ENCODE results near the gene TBXAS1. TPM values are rescaled to one million over a fixed set of nuclear protein-coding genes. Genes with fewer than 3 reads are reported as not detected.

TBXAS1 gene
- total RNA-seq, 4 donors from 2014 or later = 23.0 to 128 (median 47.3) TPM

GRCh38 chr7:139987691-139988516, 158.8 kb downstream of the TBXAS1 start:
- no peak for TF ChIP-seq CTCF (IDR thresholded peaks at IDR 0.05; ENCODE audit: low read depth)

DNA sequence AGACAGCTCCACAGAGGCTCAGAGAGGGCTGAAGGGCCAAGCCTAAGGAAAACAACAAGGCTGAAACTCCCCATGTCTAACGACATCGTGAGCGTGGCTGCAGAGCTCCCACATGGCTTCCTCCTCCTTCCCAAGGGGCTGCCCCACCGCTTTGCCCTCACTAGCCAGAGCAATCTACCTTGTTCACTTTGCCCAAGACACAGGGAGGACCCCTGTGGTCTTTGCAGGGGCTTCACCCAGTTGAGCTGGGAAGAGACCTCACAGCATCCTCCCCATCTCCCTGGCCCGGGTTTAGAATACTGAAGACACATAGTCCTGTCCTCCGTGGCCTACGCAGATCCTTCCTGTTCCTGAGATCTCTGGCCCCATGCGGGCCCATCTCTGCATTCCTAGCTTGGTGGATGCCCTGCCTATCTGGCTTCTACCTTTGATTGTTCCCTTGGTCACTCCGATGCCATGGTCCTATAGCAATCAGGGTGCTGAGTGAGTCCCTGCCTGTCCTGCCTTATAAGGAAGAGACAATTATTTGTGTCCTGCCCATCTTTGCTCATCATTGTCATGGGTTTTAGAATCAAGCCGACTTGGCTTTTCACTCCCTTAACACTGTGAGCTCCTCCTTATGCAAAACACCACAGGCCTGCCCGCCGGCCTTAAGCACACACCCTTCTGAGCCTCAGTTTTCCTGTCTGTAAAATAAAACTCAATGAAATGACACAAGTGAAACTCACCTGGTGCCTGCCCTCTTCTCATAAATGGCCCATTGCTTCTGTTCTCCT, 160.5 kb downstream of the TBXAS1 start:
- no peak for TF ChIP-seq CTCF (IDR thresholded peaks at IDR 0.05; ENCODE audit: low read depth)

DNA sequence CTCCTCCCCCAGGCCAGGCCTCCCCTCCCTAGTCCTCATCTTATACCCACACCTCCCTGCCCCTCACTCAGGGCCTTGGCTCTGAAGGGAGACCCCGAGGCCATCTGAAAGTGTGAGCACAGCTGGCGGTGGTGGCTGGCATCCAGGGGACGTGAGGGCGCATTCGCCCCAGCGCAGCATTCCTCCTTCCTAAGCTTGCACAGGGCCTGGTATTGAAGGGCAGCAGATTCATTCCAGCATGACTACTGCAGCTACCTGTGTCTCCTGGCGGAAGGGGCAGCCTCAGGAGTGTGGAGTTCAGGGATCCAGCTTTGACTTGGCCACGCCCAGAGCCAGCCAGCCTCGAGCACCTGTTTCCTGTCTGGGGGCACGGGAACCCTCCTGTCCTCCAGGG, 161.1 kb downstream of the TBXAS1 start:
- TF ChIP-seq CTCF (IDR thresholded peaks at IDR 0.05; ENCODE audit: low read depth) = no peak

DNA sequence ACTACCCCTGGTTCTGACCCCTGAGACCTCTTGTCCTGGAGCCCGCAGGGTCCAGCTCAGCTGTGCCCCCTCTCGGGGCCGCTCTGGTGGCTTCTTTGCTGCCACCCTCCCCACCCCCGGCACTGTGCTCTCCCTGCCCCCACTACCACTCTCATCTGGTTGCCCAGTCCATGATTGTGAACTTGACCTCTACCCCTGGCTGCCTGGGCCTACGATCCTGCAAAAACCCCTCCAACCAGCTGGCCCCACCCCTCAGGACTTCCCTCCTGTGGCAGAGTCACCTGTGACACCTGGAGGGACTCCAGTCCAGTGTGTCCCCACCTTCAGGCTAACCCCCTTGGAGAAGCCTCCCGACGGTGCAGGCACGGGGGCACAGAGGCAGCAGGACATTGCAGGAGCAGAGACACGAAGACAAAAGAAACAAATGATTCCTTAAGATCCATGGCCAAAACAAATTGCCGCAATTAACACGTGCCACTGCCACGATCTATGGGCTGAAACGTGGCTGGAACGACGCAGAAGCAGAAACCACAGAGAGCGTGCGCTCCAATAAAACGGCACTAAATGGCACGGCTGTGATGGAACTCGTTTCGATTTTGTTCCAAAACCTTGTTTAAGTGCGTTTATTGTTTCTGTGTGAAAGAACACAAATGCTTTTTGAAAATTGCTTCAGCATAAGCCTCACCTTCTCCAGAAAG, 161.7 kb downstream of the TBXAS1 start:
- no peak for TF ChIP-seq CTCF (IDR thresholded peaks at IDR 0.05; ENCODE audit: low read depth)

GRCh38 chr7:139991269-139991666, 162.2 kb downstream of the TBXAS1 start:
- TF ChIP-seq CTCF (IDR thresholded peaks at IDR 0.05; ENCODE audit: low read depth) = no peak

DNA sequence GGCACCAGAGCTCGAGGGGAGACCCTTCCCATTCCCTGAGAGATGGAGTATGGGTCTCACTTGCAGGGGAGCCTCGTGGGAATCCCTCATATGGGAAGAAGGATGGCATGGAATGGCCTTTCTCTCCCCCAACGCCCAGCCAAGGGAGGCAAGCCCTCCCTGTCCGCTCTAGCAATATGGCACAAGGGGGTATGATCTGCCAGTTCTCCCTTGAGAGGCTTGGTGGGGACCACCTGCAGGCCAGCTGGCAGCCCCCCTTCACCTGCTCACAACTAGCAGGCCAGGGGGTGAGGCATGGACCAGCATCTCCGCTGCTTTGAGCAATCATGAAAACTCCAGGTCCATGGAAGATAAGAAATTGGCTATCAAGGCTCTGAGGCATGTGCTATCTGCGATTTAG, 162.8 kb downstream of the TBXAS1 start:
- TF ChIP-seq CTCF (IDR thresholded peaks at IDR 0.05; ENCODE audit: low read depth) = no peak
